Kidney capillary endothelial cell (primary cell): ENCODE measurements around the gene GJA4.
"Not testable (repeated sequence)": the region's sequence is repeated elsewhere in the genome, so short reads cannot be mapped to it uniquely, and the experiment has no call there.

Source experiments
- DNase-seq: peaks from one replicate; pipeline ENCODE4 v3.0.0-alpha.2; 2018; ENCODE audit warnings: low spot score

The GJA4 gene

GRCh38 chr1:34770891-34771504 is 21.8 kb upstream of the GJA4 start:
- DNase-seq, result no peak

DNA sequence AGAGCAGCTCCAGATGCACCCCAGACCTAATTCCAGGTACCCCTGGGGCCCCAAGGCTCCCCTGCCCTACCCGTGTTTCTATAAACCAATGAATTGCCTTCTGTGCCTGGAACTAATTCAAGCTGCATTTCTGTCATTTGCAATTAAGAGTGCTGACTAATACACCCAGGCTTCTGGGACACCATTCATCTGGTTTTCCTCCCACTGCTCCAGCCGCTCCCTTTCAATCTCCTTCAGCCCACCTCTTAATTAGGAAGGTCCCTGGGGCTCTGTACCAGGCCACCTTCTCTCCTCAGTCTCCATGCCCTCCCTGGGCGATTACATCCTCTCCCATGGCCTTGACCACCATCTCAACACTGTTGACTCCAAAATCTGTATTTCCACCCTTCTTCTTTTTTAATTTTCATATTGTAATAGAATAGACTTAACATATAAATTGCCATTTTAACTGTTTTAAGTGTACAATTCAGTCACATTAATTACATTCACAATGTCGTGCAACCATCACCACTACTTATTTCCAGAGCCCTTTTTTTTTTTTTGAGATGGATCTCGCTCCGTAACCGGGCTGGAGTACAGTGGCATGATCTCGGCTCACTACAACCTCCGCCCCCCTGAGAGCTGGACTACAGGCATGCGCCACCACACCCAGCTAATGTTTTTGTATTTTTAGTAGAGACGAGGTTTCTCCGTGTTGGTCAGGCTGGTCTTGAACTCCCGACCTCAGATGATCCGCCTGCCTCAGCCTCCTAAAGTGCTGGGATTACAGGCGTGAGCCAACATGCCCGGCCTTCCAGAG is 21.0 kb upstream of the GJA4 start:
- no peak for DNase-seq

DNA sequence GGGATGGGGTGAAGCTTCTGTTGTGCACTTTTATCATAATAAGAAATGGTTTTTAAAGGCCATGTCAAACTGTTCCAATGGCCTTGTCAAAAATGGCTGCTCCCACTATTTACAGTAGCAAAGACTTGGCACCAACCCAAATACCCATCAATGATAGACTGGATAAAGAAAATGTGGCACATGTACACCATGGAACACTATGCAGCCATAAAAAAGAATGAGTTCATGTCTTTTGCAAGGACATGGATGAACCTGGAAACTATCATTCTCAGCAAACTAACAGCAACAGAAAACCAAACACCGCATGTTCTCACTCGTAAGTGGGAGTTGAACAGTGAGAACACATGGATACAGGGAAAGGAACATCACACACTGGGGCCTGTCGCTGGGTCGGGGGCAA is 19.7 kb upstream of the GJA4 start:
- DNase-seq, result not testable (repeated sequence)

DNA sequence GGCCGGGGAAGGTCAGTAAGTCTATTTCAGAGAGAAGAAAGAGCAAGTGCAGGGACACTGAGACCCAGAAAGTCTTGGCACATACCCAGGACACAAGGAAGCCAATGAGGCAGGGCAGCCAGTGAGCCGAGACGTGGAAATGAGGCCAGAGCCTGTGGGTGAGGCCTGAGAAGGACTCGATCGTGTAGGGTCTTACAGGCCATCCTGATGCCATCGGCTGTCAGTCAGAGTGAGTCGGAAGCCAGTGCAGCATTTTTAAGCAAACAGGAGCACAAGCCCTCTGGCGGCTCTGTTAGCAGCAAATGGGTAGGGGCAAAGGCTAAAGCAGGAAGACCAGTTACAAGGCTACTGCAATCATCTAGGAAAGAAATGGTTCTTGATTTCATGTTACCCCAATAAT is 17.8 kb upstream of the GJA4 start:
- no peak for DNase-seq

DNA sequence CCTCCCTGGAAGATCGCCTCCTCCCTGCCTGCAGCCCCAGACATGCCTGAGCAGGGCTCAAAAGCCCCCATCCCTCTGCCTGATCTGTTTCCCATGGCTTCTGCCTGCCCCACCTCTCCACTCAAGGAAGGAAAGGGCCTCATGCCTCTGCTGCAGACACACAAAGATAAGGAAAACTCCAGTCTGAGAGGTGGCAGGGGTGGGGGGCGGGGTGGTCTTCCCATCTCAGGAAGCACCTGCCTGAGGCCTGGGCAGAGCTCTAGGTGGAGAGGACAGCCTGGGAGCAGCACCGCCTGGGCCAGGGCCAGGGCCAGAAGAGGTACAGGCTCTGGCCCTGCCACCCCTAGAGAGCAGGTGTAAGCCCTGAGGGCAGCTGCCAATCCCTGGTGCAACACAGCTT is 15.9 kb upstream of the GJA4 start:
- no peak for DNase-seq

- DNase-seq, result no peak
These were observed 15.1 kb upstream of the GJA4 start for GRCh38 chr1:34777519-34778321.

DNA sequence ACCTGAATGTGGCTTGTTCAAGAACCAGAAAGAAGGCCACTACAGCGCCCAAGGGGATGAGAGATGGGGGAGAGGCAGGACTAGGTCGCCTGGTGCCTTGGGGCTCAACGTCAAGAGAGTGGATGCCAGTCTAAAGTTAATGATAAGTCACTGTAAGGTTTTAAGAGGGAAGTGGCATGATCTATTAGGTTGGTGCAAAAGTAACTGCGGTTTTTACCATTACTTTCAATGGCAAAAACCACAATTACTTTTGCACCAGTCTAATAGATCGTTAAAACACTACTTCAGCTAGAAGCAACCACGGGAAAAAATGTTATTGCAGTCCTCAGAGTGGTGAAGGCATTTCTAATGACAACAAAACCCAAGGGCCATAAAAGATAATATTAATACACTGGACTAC is 14.4 kb upstream of the GJA4 start:
- no peak for DNase-seq

DNA sequence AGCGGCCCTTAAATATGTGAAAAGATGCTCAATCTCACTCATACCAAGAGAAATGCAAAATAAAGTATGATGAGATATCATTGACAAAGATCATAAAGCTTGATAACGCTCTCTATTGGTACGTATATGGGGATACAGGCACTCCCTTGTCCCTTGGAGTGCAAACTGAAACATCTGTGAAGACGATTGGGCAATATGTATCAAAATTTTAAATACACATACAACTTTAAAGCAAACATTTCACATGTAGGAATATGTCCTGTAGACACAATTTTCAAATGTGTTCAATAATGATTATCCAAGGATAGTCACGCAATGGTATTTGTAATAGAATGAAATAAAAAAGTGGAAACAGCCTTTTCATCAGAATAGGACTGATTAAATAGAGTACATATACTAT is 13.8 kb upstream of the GJA4 start:
- DNase-seq, result no peak

GRCh38 chr1:34779526-34779925 is 13.3 kb upstream of the GJA4 start:
- DNase-seq, result no peak

- DNase-seq, result no peak
These were observed 12.8 kb upstream of the GJA4 start for GRCh38 chr1:34779962-34780361.

GRCh38 chr1:34780528-34780927 is 12.3 kb upstream of the GJA4 start:
- no peak for DNase-seq

DNA sequence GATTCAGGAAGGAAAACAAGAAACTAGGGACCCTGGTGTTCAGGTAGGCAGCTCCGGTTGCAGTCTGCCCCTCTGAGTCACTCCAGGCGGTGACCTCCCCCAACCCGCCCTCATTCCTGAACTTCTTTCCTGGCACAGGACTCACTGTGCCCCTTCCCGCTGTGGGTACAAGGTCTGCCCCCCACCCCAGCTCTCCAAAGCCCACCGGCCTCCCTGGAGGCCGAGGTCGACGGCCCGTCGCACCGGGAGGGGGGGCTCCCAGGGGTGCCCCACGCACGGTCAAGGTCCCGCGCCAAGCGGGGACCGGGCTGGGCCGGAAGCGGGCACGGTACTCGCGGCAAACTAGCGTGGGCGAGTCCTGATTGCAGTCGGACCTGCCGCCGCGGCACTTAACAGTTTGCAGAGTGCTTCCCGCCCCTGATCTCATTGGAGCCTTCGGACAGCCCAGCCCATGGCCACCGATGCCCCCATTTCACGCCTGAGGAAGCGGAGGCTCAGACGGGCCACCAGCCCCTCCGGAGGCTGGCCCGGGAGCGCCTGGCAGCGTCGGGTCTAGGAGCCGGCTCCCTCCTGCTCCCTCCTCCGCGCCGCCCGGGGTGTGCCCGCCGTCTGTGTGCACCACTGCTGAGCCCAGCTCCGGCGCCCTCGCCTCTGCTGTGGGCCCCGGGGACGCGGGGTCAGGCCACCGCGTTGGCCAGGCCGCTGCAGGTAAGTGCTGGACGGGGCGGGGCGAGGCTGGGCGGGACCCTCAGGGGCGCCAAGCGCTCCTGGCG is 11.5 kb upstream of the GJA4 start, which contains the start of gene GJB3:
Gene GJB3 (plus strand): TSS at position 144 of the 773 bp plus-strand sequence. CDS start 3,549 bp downstream, outside the sequence.
- DNase-seq, result no peak

- DNase-seq, result no peak
These were observed 10.9 kb upstream of the GJA4 start for GRCh38 chr1:34781844-34782391.

DNA sequence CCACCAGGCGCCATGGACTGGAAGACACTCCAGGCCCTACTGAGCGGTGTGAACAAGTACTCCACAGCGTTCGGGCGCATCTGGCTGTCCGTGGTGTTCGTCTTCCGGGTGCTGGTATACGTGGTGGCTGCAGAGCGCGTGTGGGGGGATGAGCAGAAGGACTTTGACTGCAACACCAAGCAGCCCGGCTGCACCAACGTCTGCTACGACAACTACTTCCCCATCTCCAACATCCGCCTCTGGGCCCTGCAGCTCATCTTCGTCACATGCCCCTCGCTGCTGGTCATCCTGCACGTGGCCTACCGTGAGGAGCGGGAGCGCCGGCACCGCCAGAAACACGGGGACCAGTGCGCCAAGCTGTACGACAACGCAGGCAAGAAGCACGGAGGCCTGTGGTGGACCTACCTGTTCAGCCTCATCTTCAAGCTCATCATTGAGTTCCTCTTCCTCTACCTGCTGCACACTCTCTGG is 8.0 kb upstream of the GJA4 start:
- no peak for DNase-seq

DNA sequence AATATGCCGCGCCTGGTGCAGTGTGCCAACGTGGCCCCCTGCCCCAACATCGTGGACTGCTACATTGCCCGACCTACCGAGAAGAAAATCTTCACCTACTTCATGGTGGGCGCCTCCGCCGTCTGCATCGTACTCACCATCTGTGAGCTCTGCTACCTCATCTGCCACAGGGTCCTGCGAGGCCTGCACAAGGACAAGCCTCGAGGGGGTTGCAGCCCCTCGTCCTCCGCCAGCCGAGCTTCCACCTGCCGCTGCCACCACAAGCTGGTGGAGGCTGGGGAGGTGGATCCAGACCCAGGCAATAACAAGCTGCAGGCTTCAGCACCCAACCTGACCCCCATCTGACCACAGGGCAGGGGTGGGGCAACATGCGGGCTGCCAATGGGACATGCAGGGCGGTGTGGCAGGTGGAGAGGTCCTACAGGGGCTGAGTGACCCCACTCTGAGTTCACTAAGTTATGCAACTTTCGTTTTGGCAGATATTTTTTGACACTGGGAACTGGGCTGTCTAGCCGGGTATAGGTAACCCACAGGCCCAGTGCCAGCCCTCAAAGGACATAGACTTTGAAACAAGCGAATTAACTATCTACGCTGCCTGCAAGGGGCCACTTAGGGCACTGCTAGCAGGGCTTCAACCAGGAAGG is 7.4 kb upstream of the GJA4 start:
- DNase-seq, result no peak

DNA sequence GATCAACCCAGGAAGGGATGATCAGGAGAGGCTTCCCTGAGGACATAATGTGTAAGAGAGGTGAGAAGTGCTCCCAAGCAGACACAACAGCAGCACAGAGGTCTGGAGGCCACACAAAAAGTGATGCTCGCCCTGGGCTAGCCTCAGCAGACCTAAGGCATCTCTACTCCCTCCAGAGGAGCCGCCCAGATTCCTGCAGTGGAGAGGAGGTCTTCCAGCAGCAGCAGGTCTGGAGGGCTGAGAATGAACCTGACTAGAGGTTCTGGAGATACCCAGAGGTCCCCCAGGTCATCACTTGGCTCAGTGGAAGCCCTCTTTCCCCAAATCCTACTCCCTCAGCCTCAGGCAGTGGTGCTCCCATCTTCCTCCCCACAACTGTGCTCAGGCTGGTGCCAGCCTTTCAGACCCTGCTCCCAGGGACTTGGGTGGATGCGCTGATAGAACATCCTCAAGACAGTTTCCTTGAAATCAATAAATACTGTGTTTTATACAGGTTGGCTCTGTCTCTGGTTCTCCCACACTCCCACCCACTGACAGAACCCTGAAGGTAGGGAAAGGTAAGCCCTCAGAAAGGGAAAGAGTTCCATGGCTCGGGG is 6.8 kb upstream of the GJA4 start:
- no peak for DNase-seq

DNA sequence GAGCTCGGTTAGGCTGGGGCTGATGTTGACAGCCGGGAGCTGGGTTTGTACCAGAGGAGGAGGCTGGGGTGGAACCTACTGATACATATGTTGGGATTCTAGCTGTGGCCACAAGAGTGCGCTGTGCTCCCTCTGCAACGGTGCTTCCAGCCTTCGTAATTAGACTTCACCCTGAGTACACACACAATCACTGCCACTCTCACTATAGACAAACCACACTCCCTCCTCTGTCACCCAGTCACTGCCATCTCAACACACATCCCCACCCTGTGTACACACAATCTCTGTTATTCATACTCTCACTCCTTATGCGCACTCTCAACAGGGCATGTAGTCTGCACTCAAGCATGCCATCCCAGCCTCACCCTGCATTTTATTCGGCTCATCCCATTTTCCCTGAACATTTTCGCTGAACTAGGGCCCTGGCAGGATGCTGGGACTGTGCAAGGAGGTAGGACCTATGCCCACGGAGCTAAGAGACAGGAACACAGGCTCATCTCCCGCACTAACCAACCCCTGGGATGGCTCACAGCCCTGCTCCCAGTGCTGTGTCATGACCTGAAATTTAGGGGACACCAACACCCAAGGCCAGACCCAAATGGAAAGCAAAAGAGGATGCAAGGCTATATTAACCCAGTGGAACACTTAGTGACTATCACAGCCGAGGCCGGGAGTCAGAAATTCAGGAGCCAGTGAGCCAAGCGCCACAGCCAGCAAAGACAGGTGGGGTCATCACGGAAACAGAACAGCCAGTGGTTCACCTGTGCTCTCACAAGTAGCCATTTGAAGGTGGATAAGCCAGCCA is 6.1 kb upstream of the GJA4 start:
- DNase-seq, result peak; percentile 73

DNA sequence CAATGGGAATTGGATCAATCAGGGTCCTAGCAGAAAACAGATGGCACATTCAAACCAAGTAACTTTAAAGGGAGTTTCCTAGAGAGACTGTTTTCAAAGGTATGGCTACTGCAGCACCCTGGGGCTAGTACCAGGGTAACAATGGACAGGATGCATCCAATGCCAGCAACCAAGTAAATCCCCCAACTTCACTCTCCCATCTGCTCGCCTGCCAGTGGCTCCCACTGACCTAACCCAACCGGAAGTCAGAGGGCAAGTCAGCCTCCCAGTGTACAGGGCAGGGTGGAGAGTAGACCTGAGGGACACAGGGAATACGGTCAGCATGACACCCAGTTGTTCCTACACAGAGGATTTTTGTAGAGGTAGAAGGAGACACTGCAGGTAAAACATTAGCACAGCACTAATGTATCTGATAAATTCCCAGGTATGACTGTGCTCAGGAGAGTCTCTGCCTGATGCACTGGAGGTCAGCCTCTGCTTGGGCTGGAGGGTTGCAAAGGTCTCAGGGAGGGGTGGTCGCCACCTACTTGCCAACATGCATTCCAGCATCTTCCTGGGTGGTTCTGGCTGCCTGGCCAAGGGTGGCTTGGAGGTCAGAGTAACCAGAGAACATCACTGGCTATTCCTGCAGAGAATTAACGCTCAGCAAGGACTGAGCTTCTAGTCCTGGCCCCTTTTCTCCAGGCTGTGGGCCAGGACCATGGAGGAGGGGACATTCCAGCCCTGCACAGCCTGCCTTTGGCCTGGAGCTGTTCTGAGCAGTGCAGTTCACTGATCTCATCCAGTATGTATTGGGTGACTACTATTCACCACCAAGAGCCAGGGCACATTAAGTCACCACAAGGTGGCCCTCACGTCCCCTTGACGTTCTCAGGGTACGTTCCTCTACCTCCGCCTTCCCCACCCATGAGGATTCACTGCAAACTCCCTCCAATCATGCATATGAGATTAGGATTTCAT is 5.1 kb upstream of the GJA4 start:
- peak; percentile 35 for DNase-seq

DNA sequence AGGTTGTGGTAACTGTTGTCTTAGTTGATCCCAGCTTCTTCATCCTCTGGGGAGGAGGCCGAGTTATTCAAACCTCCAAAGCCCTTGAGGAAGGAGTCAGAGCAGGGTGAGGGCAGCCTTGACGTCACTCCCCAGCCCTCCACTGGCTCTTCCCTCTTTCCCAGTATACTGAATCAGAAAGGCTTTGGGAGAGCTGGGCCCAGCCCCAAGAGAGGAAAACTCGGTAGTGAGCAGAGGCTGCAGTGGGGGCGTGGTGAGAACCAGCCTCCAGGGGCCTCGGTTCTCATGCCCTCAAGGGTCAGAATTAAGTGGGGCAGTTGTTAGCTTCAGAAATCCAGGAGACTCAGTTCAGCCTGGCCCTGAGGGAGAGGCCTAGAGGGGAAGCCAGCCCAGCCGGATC is 1.8 kb upstream of the GJA4 start:
- DNase-seq, result no peak
